IPS-NIHi7 (cell line): Measurements from ENCODE around the gene MNS1.
"Not testable (repeated sequence)": the region's sequence is repeated elsewhere in the genome, so short reads cannot be mapped to it uniquely, and the experiment has no call there.

Source experiments
- DNase-seq: peaks from one replicate; pipeline ENCODE4 v3.0.0; 2012; ENCODE audit warnings: mixed read lengths; ENCODE audit errors: extremely low spot score

MNS1 gene, protein sequence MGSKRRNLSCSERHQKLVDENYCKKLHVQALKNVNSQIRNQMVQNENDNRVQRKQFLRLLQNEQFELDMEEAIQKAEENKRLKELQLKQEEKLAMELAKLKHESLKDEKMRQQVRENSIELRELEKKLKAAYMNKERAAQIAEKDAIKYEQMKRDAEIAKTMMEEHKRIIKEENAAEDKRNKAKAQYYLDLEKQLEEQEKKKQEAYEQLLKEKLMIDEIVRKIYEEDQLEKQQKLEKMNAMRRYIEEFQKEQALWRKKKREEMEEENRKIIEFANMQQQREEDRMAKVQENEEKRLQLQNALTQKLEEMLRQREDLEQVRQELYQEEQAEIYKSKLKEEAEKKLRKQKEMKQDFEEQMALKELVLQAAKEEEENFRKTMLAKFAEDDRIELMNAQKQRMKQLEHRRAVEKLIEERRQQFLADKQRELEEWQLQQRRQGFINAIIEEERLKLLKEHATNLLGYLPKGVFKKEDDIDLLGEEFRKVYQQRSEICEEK

GRCh38 chr15:56464893-56465520 is at the start of gene MNS1:
TSS of gene MNS1 (minus strand) at chr15:56465137. CDS start at chr15:56464972, 165 bp downstream.
- DNase-seq, result peak; percentile 89

GRCh38 chr15:56496635-56497034 is 31.7 kb upstream of the MNS1 start:
- peak; percentile 67 for DNase-seq

- DNase-seq, result no peak
Measured at GRCh38 chr15:56495533-56495932, 30.6 kb upstream of the MNS1 start.

DNA sequence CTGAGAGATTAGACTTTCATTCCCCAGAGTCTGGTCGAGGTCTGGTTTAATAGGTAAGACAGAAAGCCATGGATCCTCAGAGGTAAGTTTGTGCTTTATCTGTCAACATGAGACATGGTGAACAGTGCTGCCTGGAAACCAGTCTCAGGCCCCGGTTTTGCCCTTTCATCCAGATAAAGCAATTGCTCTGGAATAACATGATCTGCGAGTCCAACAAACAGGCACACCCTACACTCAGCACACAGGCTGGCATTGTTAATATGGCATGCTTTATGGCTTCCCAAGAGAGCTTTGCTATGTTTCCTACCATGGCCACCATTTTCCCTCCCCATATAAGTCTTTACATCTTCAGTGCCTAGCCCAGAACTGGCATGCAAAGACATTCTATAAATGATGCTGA is 30.1 kb upstream of the MNS1 start:
- no peak for DNase-seq

DNA sequence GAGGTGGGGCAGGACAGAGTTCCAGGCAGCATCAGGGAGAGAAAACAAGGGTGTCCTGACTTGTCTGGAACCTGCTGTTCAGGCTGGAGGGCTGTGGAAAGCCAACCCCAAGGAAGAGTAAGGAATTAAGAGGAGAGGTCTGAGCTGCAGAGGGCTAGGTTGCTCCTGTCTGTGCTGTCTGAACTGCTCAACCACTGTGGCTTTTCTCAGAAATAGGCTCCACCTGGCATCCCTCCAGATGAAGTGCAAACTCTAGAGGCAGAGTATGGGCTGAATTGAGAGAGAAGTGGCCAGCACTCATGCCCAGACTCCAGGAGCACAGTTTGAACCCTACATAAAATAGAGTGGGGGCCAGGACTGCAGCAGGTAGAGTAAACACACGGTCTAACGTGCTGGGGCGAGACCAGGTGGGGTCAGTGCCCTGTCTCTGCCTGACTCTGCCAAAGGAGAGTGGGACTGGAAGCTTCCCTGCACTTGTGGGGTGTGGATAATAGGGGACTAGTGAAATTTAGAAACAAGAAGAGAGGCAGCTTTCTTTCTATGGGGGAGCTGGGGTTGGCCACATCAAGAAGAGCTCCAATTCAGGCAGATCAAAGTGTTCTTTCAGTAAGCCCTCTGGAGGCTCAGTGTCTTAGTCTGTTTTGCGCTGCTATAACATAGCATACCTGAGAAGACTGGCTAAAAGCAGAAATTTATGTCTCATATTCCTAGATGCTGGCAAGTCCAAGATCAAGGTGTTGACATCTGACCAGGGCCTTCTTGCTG is 28.0 kb upstream of the MNS1 start:
- no peak for DNase-seq

- DNase-seq, result no peak
Measured at GRCh38 chr15:56492236-56492635, 27.3 kb upstream of the MNS1 start.

- DNase-seq, result peak; percentile 79
Measured at GRCh38 chr15:56491110-56491722, 26.3 kb upstream of the MNS1 start.

- DNase-seq, result no peak
Measured at GRCh38 chr15:56490461-56490860, 25.5 kb upstream of the MNS1 start.

- not testable (repeated sequence) for DNase-seq
Measured at GRCh38 chr15:56486206-56486605, 21.3 kb upstream of the MNS1 start.

DNA sequence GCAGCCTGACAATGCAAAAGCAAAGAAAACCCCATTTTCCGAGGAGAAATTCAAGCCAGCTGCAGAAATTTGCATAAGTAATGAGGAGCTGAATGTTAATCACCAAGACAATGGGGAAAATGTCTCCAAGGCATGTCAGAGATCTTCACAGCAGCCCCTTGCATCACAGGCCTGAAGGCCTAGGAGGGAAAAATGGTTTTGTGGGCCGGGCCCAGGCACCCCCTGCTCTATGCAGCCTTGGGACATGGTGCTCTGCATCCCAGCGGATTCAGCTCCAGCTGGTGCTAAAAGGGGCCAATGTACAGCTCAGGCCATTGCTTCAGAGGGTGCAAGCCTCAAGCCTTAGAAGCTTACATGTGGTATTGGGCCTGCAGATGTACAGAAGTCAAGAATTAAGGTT is 20.5 kb upstream of the MNS1 start:
- DNase-seq, result not testable (repeated sequence)

- no peak for DNase-seq
Measured at GRCh38 chr15:56484287-56484686, 19.4 kb upstream of the MNS1 start.

- no peak for DNase-seq
Measured at GRCh38 chr15:56475351-56475750, 10.4 kb upstream of the MNS1 start.

GRCh38 chr15:56473017-56473416 is 8.1 kb upstream of the MNS1 start:
- DNase-seq, result no peak

- DNase-seq, result no peak
Measured at GRCh38 chr15:56472278-56472677, 7.3 kb upstream of the MNS1 start.

- no peak for DNase-seq
Measured at GRCh38 chr15:56471440-56472069, 6.6 kb upstream of the MNS1 start.

- DNase-seq, result no peak
Measured at GRCh38 chr15:56469483-56469882, 4.5 kb upstream of the MNS1 start.

DNA sequence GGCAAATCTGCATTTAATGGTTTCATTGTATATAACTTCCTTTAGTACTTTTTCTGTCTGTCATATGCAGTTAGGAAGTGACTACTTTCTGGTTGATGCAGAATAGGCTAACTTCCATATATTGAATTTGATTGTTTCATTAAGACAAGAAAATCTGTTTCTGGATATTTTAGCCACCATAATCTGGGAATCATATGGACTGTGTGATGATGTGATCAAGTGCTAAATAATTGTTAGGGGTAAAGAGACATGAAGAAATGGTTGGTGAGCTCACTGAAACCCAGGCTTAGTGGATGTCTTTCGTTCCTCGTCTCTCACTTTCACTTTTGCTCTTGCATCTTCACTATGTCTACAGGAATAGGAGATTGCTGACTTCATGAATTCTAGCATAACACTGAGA is 3.5 kb upstream of the MNS1 start:
- DNase-seq, result no peak

DNA sequence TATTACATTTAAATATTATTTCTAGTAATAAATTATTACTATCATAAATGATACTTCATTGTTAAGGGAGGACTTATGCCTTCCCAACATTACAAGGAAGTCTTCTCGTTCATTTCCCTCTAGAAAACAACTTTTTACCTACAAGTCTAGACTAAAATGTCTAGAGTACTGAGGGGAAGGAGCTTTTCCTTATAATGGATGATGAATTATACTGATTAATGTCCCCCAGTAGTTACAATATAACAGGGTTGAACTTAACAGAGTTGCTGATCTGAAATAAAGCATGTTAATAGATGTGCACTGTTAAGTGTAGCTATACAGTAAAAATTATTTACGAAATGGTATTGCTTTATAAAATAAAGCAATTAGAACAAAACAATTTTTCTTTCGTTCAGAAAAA is 2.7 kb upstream of the MNS1 start:
- no peak for DNase-seq

DNA sequence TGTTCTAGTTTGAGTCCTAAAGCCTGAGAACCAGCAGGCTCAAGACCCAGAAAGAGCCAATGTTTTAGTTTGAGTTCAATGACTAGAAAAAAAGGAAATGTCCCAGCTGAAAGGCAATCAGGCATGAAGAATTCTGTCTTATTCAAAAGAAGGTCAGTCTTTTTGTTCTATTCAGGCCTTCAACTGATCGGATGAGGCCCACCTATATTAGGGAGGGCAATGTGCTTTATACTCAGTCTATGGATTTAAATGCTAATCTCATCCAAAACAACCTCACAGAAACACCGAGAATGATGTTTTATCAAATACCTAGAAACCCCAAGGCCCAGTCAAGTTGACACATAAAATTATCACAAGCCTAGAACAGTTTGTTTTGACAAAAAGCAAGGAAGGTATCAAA is 4.0 kb downstream of the MNS1 start:
- no peak for DNase-seq

GRCh38 chr15:56460071-56460470 is 4.9 kb downstream of the MNS1 start:
- DNase-seq, result no peak

- no peak for DNase-seq
Measured at GRCh38 chr15:56459096-56459495, 5.8 kb downstream of the MNS1 start.

- DNase-seq, result no peak
Measured at GRCh38 chr15:56456229-56456628, 8.7 kb downstream of the MNS1 start.
